ENCODE measurements around the gene FLAD1.

The FLAD1 gene

GRCh38 chr1:154982897-154983648, at the start of gene FLAD1:
Gene FLAD1 (plus strand): TSS chr1:154983344. CDS start chr1:154983695, 351 bp downstream.
- DNase-seq, result peak; percentile 89

GRCh38 chr1:154934358-154934948, 48.7 kb upstream of the FLAD1 start:
- DNase-seq, result no peak

GRCh38 chr1:154935749-154936554, 47.2 kb upstream of the FLAD1 start:
- no peak for DNase-seq

- peak; percentile 94 for DNase-seq
Observed at GRCh38 chr1:154936555-154937084, 46.5 kb upstream of the FLAD1 start, which contains the start of gene PMVK. Gene PMVK (minus strand): TSS chr1:154936719. CDS start chr1:154936685, 34 bp downstream.

- peak; percentile 90 for DNase-seq
Observed at GRCh38 chr1:154937085-154937987, 45.8 kb upstream of the FLAD1 start.

GRCh38 chr1:154937988-154938386, 45.2 kb upstream of the FLAD1 start:
- DNase-seq, result no peak

GRCh38 chr1:154938604-154939399, 44.3 kb upstream of the FLAD1 start:
- no peak for DNase-seq

- no peak for DNase-seq
Observed at GRCh38 chr1:154940213-154940560, 43.0 kb upstream of the FLAD1 start.

GRCh38 chr1:154940651-154941194, 42.4 kb upstream of the FLAD1 start:
- DNase-seq, result no peak

- DNase-seq, result no peak
Observed at GRCh38 chr1:154941333-154942013, 41.7 kb upstream of the FLAD1 start.

- DNase-seq, result peak; percentile 51
Observed at GRCh38 chr1:154943649-154944400, 39.3 kb upstream of the FLAD1 start.

GRCh38 chr1:154944401-154945159, 38.6 kb upstream of the FLAD1 start:
- DNase-seq, result no peak

GRCh38 chr1:154945160-154945961, 37.8 kb upstream of the FLAD1 start:
- no peak for DNase-seq

- DNase-seq, result no peak
Observed at GRCh38 chr1:154945962-154946850, 36.9 kb upstream of the FLAD1 start.

GRCh38 chr1:154948079-154948478, 35.1 kb upstream of the FLAD1 start:
- no peak for DNase-seq

GRCh38 chr1:154951901-154952657, 31.1 kb upstream of the FLAD1 start:
- DNase-seq, result peak; percentile 68

Measured in activated T-cell treated with anti-CD3 and anti-CD28 coated beads, Interleukin-2, amount 50 U/mL, for 1 hour (primary cell).